GM21529 (cell line): Measurements from ENCODE around the gene SOWAHC.
"Not testable (repeated sequence)": the region's sequence is repeated elsewhere in the genome, so short reads cannot be mapped to it uniquely, and the experiment has no call there.

Experiments used
- ATAC-seq: cut with Tn5 transposase; IDR thresholded peaks from one replicate; pipeline ENCODE4 v1.9.1; 2021; ENCODE audit not compliant: unreplicated experiment

Gene SOWAHC

DNA sequence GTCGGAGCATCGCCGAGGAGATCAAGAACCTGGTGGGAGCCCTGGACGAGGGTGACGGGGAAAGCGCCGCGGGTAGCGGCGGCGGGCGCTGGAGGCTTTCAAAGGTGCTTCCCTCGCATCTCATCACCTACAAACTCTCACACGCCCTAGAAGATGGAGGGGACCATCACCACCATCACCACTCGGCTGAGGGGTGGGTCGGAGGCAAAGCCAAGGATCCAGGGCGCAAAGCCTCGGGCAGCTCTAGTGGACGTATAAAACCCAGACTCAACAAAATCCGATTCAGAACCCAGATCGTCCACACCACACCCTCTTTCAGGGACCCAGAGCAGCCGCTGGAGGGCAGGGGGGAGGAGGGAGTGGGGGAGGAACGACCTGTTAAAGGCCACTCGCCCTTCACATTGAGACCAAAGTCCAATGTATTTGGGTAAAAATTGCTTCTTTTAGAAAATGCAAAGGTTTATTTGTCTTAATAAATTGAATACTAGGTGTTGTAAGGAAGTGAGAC is 1.5 kb downstream of the SOWAHC start:
- no peak for ATAC-seq

DNA sequence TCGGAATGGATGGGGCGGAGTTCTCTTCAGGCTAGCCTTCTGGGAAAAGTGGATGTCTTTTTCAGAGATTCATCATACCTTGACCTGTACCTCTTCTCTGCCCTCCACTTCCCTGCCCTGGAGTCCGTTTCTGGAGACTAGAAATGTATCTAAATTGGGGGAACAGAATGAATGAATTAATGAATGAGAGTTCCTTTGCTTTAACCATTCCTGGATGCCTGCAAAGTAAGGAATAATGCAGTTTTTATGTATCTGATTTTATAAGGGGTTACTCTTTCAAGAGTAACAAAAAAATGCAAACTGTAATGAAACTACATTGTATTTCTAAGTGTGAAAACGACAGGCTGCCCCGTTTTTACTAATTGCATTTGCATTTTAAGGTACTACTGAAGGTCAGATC is 2.0 kb downstream of the SOWAHC start:
- no peak for ATAC-seq

- no peak for ATAC-seq
Measured at GRCh38 chr2:109619032-109619615, 5.0 kb downstream of the SOWAHC start.

DNA sequence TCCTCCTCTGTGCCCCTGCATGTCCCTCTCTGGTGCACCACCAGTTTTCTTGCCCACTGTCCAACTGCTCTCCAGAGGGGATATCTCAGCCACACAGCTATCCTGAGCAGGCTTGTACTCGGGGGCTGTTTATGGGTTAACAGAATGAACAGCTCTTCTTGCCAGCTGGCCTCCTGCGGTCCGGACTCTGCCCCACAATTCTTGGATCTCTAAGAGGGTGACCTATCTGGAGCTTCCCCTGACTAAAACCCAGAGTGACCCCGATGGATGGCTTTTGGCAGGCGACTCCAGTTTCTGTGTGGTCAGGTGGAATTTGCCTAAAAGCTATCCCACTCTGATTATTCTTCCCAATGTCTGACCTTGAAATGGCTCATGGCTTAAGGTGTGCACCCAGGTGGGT is 9.1 kb downstream of the SOWAHC start:
- ATAC-seq = no peak

GRCh38 chr2:109623923-109624322 is 9.8 kb downstream of the SOWAHC start:
- no peak for ATAC-seq

- no peak for ATAC-seq
Measured at GRCh38 chr2:109624339-109624738, 10.2 kb downstream of the SOWAHC start.

GRCh38 chr2:109628321-109628720 is 14.2 kb downstream of the SOWAHC start:
- not testable (repeated sequence) for ATAC-seq

DNA sequence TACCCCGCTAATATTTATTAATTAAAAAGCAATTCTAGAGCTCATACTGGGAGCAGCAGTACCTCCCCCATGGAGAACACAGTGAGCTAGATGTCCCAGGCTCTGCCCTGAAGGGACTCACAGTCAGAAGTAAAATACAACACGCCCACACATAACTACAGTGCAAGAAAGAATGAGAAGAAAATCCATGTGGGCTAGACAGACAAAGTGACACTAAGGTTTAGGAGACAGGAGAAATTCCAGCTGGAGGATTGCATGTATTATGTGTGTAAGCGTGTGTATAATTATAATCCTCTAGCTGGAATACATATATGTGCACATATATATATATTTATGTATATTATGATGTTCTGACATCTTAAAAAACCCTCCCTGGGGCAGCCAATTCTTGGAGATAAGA is 15.7 kb downstream of the SOWAHC start:
- ATAC-seq = no peak

- ATAC-seq = no peak
Measured at GRCh38 chr2:109630441-109631430, 16.6 kb downstream of the SOWAHC start.

- no peak for ATAC-seq
Measured at GRCh38 chr2:109631741-109632140, 17.6 kb downstream of the SOWAHC start.

DNA sequence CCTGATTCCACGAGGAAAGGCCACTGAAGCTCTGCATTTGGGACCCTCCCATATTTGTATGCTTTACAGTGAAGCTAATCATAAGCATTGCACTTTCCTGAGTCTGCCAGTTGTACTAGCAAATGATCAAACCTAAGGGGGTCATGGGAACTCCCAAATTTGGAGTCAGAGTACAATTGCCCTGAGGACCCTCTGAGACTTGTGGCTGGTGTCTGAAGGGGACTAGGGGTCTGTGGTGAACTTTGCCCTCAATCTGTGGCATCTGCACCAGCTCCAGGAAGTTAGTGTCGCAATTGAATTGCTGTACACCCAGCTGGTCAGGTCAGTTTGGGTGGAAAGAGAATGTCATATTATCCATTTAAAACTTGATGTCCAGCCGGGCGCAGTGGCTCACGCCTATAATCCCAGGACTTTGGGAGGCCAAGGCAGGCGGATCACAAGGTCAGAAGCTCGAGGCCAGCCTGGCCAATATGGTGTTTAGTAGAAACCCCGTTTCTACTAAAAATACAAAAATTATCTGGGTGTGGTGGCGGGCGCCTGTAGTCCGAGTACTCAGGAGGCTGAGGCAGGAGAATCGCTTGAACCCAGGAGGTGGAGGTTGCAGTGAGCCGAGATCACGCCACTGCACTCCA is 18.1 kb downstream of the SOWAHC start:
- no peak for ATAC-seq

DNA sequence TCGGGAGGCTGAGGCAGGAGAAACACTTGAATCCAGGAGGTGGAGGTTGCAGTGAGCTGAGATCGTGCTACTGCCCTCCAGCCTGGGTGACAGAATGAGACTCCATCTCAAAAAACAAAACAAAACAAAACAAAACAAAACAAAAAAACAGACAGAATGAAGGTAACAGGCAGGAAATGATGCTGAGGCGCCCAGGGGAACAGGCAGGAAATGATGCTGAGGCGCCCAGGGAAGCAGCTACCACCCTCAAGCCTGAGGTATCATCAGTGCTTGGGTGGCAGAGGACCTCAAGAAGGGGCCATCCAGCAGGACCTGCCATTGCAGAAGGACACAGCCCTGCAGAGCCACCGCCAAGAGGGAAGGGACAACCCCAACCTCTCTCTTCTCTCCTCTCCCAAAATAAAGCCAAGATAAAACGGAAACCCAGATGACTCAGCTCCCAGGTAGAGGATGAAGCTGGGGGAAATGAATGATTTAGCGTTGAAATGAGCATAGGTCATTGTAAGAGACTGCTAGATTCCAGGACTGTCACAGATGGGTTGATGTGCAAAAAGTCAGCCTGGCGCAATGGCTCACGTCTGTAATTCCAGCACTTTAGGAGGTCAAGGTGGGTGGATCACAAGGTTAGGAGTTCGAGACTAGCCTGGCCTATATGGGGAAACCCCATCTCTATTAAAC is 19.3 kb downstream of the SOWAHC start:
- ATAC-seq = no peak

GRCh38 chr2:109635426-109636304 is 21.5 kb downstream of the SOWAHC start:
- no peak for ATAC-seq

- no peak for ATAC-seq
Measured at GRCh38 chr2:109636317-109636716, 22.2 kb downstream of the SOWAHC start.

- ATAC-seq = peak; percentile 89
Measured at GRCh38 chr2:109637749-109638570, 23.8 kb downstream of the SOWAHC start.

DNA sequence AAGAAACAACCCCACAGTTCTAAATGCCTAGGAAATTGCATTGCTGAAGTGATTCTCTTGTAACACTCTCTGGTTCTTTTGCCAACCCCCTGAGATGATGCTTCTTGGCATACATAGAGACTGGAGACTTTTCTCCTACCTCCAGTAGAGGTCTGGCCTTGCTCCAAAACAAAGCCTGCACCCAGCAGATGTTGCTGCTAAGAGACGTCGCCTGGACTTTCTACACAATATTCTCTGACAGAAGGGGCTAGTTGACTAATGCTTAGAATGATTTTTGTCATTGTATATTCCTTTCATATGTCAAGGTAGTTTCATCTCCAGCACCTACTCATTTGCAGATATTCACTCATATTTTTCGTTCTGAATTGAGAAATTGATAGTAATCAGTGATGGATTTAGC is 24.6 kb downstream of the SOWAHC start:
- peak; percentile 52 for ATAC-seq

DNA sequence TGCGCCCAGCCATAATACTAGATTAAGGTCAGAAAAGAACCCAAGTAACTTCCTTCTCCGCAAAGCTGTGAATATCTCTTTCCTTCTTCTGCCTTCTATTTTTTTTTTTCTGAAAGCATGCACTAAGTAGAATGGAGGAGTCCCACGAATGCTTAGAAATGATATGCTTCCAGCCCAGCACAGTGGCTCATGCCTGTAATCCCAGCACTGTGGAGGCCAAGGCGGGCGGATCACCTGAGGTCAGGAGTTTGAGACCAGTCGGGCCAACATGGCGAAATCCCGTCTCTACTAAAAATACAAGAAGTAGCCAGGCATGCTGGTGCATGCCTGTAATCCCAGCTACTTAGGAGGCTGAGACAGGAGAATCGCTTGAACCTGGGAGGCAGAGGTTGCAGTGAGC is 25.8 kb downstream of the SOWAHC start:
- not testable (repeated sequence) for ATAC-seq

DNA sequence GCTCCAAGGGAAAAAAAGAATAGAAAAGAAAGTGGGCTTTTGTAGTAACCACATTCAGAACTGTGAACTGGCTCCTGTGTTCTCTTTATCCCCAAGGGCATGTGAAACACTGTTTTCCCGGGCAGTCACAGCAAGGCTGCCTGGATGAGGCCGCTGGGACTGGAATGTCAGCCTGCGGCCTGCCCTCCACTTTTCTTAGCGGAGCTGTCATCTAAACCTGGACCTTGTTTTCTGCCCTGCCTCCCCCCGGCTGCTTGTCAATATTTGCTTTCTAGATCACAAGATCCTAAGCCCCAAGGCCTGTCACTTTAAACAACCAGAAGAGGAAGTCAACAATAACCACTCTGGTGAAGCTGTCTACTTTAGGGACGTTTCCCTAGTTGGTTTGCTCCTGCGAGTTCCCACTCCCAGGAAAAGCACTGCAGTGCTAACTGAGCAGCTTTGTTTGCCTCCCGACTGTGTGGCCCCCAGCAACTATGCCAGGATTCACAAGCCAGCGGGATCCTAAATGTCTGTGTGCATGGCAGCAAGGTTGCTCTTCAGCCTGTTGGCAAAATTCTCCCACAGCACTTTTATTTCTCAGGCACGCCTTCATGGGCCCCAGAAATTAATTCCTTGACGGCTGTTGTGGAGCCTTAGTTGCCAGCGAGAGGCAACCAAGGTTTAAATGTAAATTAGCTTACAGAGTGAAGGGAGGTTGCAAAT is 30.6 kb downstream of the SOWAHC start:
- no peak for ATAC-seq
